K562 (cell line): Measurements from ENCODE around the gene S100A4. TPM values are rescaled to one million over a fixed set of nuclear protein-coding genes. Genes with fewer than 3 reads are reported as not detected.

Source experiments
- CBX8 ChIP-seq: fragments of 200-600 bp; sonication (generic); IDR thresholded peaks from 2 replicates; pipeline ENCODE4 v1.6.1; 2012; ENCODE audit warnings: borderline replicate concordance, mixed run types, low read depth, mild to moderate bottlenecking, moderate library complexity, mixed read lengths, low read length, control low read depth, inconsistent platforms; ENCODE audit not compliant: poor library complexity, severe bottlenecking; ENCODE audit errors: extremely low read depth
- EGR1 ChIP-seq: fragments of 450-650 bp; conservative IDR thresholded peaks from 2 replicates; pipeline ENCODE4 v1.6.1; 2017; ENCODE audit warnings: mild to moderate bottlenecking
- ETS2 ChIP-seq: IDR thresholded peaks from 2 replicates; pipeline ENCODE4 v1.6.1; 2016; ENCODE audit warnings: borderline replicate concordance, missing genetic modification characterization, mild to moderate bottlenecking, moderate library complexity, missing compliant biosample characterization; ENCODE audit not compliant: poor library complexity, severe bottlenecking
- EZH2 ChIP-seq: IDR thresholded peaks from 2 replicates; pipeline ENCODE4 v1.6.1; 2012; ENCODE audit warnings: low read depth, mild to moderate bottlenecking, inconsistent platforms, low read length, borderline replicate concordance
- GATAD2B ChIP-seq: fragments of 450-650 bp; IDR thresholded peaks from 2 replicates; pipeline ENCODE4 v1.6.1; 2017; ENCODE audit warnings: mild to moderate bottlenecking, borderline replicate concordance
- GMEB1 ChIP-seq: fragments of 250-450 bp; sonication (Bioruptor Pico); IDR thresholded peaks from 2 replicates; pipeline ENCODE4 v1.4.0; 2020; ENCODE audit warnings: mild to moderate bottlenecking
- MCM2 ChIP-seq: fragments of 450-650 bp; IDR thresholded peaks from 2 replicates; pipeline ENCODE4 v1.6.1; 2017; ENCODE audit warnings: low read depth, mild to moderate bottlenecking
- POLR2G ChIP-seq: fragments of 200-400 bp; formaldehyde crosslinking; IDR thresholded peaks from 2 replicates; pipeline ENCODE4 v1.6.1; 2017; ENCODE audit warnings: low read depth, mild to moderate bottlenecking, antibody characterized with exemption, low read length, moderate library complexity
- POLR2H ChIP-seq: IDR thresholded peaks from 2 replicates; pipeline ENCODE4 v1.6.1; 2016; ENCODE audit warnings: missing genetic modification characterization, low read depth, mild to moderate bottlenecking, control low read depth, missing compliant biosample characterization, moderate library complexity
- RBBP5 ChIP-seq: fragments of 200-600 bp; sonication (generic); IDR thresholded peaks from 2 replicates; pipeline ENCODE4 v1.6.1; 2012; ENCODE audit warnings: borderline replicate concordance, mild to moderate bottlenecking, low read length, control low read depth, inconsistent platforms; ENCODE audit not compliant: insufficient read depth, poor library complexity, severe bottlenecking
- YY1 ChIP-seq, 3 experiments: IDR thresholded peaks; 2 replicates each; pipeline ENCODE4 v1.6.1; 2011; ENCODE audit warnings: low read length in 2 of 3, mild to moderate bottlenecking in 2 of 3, moderate library complexity in 2 of 3, borderline replicate concordance in 1 of 3, control low read depth in 1 of 3, low read depth in 1 of 3; ENCODE audit not compliant: insufficient read depth in 3 of 3, insufficient replicate concordance in 2 of 3, control insufficient read depth in 1 of 3, insufficient read length in 1 of 3; ENCODE audit errors: extremely low read depth in 1 of 3
- ZBTB8A ChIP-seq: fragments of 450-650 bp; IDR thresholded peaks from 2 replicates; pipeline ENCODE4 v1.6.1; 2018; ENCODE audit warnings: mild to moderate bottlenecking, moderate library complexity; ENCODE audit not compliant: partially characterized antibody
- ZNF165 ChIP-seq: fragments of 250-450 bp; sonication (Bioruptor Pico); IDR thresholded peaks from 2 replicates; pipeline ENCODE4 v1.4.0; 2020; ENCODE audit warnings: borderline replicate concordance
- ZNF316 ChIP-seq: fragments of 450-650 bp; IDR thresholded peaks from 2 replicates; pipeline ENCODE4 v1.6.1; 2016
- ZNF79 ChIP-seq: fragments of 250-450 bp; sonication (Bioruptor Pico); IDR thresholded peaks from 2 replicates; pipeline ENCODE4 v1.4.0; 2020; ENCODE audit warnings: low read depth, mild to moderate bottlenecking, moderate library complexity
- polyA plus RNA-seq, 8 experiments: library from polyadenylated mRNA; depleted of rRNA in 4 of 8; stranded (reverse) in 5 of 8; unstranded in 3 of 8; fragments of >200 nt; fragmentation: Nextera tagmentation in 2 of 8; fragmentation: Illumina TruSeq in 1 of 8; extraction: Ambion mirVana in 2 of 8; extraction: Trizol in 1 of 8; gene quantifications; 2 replicates each; pipeline versions ENCODE4 v1.2.1 to v1.2.3, GENCODE V29; 2011 to 2014; ENCODE audit warnings: inconsistent platforms in 1 of 8, missing spikeins in 1 of 8
- total RNA-seq, 7 experiments: library from RNA; depleted of rRNA in 6 of 7; stranded (reverse); fragments of >200 nt in 6 of 7; fragmentation: Illumina TruSeq in 2 of 7; extraction: Trizol in 2 of 7; gene quantifications; 2 replicates each; pipeline versions ENCODE4 v1.2.1 to v1.2.3, GENCODE V29; 2011 to 2021; ENCODE audit warnings: low replicate concordance in 1 of 7

Gene S100A4
- total and polyA plus RNA-seq, 9 of the 15 experiments (the other 6 are each of a cell fraction or from before 2014, with no cell fraction given), result 3.7 to 20.1 (median 11.2) TPM

- no peak for TF ChIP-seq YY1 (IDR thresholded peaks at IDR 0.05; ENCODE audit: borderline replicate concordance in 1 of 3, control insufficient read depth in 1 of 3, extremely low read depth in 1 of 3, insufficient read depth in 3 of 3, insufficient read length in 1 of 3, insufficient replicate concordance in 2 of 3, low read depth in 1 of 3, low read length in 2 of 3)
- peak; percentile 64 for TF ChIP-seq ZNF316
- no peak for TF ChIP-seq ZBTB8A
- TF ChIP-seq ZNF165 (CRISPR knock-in tag), result no peak
- TF ChIP-seq CBX8, result no peak
- no peak for TF ChIP-seq MCM2
- TF ChIP-seq POLR2G, result no peak
- no peak for TF ChIP-seq EGR1
- no peak for TF ChIP-seq POLR2H
- TF ChIP-seq RBBP5, result no peak
- no peak for TF ChIP-seq ETS2 (tag)
- TF ChIP-seq GATAD2B, result no peak
- TF ChIP-seq GMEB1, result no peak
- TF ChIP-seq EZH2, result no peak
- TF ChIP-seq ZNF79, result no peak
These were observed 2.2 kb upstream of the S100A4 start (continued) for GRCh38 chr1:153547560-153548551.
